PFSK-1 (cell line): Measurements from ENCODE around the gene FOXO6.

ENCODE experiments used
- POLR2AphosphoS5 ChIP-seq: IDR thresholded peaks from 2 replicates; pipeline ENCODE4 v1.6.1; 2012; ENCODE audit warnings: low read depth, mild to moderate bottlenecking, control low read depth, low read length, moderate library complexity
- TAF1 ChIP-seq: IDR thresholded peaks from 2 replicates; pipeline ENCODE4 v1.6.1; 2012; ENCODE audit warnings: low read length, control low read depth, borderline replicate concordance; ENCODE audit not compliant: insufficient read depth
- TF ChIP-seq, protein P1 (sequence below), 2 experiments: IDR thresholded peaks; 2 replicates each; pipeline versions ENCODE4 v1.6.1 to v1.8.0; 2011 to 2012; ENCODE audit warnings: low read depth in 2 of 2, low read length in 2 of 2, control low read depth in 1 of 2, inconsistent platforms in 1 of 2, mild to moderate bottlenecking in 1 of 2, moderate library complexity in 1 of 2; ENCODE audit not compliant: insufficient read depth in 1 of 2

DNA sequence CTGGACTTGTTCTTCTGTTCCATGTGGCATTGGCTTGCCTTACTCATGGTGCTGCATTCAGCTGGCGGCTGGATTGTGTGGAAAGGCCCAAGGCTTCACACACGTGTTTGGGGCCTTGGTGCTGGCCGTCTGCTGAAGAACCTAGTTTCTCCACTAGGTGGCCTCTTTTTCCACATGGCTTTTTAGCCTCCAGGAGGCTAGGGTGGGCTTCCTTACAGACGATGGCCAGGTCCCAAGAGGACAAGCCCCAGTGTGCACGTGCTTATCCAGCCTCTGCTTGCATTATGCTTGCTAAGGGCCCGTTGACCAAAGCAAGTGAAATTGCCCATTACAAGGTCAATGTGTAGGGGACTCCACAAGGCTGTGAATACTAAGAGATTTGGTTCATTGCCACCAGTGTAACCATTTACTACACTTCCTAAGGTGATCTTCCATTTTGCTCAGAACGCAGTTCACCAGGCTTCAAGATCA lies 47.5 kb upstream of the FOXO6 start:
- TF ChIP-seq POLR2AphosphoS5 (no peak), TAF1 (no peak)
- TF ChIP-seq, protein P1, sequence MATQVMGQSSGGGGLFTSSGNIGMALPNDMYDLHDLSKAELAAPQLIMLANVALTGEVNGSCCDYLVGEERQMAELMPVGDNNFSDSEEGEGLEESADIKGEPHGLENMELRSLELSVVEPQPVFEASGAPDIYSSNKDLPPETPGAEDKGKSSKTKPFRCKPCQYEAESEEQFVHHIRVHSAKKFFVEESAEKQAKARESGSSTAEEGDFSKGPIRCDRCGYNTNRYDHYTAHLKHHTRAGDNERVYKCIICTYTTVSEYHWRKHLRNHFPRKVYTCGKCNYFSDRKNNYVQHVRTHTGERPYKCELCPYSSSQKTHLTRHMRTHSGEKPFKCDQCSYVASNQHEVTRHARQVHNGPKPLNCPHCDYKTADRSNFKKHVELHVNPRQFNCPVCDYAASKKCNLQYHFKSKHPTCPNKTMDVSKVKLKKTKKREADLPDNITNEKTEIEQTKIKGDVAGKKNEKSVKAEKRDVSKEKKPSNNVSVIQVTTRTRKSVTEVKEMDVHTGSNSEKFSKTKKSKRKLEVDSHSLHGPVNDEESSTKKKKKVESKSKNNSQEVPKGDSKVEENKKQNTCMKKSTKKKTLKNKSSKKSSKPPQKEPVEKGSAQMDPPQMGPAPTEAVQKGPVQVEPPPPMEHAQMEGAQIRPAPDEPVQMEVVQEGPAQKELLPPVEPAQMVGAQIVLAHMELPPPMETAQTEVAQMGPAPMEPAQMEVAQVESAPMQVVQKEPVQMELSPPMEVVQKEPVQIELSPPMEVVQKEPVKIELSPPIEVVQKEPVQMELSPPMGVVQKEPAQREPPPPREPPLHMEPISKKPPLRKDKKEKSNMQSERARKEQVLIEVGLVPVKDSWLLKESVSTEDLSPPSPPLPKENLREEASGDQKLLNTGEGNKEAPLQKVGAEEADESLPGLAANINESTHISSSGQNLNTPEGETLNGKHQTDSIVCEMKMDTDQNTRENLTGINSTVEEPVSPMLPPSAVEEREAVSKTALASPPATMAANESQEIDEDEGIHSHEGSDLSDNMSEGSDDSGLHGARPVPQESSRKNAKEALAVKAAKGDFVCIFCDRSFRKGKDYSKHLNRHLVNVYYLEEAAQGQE (IDR thresholded peaks at IDR 0.05; ENCODE audit: insufficient read depth in 1 of 2, low read depth in 2 of 2, low read length in 2 of 2) = no peak
